Calu3 (cell line): ENCODE data around the gene OR6C76. TPM values are rescaled to one million over a fixed set of nuclear protein-coding genes. Genes with fewer than 3 reads are reported as not detected.
"Not testable (repeated sequence)": the region's sequence is repeated elsewhere in the genome, so short reads cannot be mapped to it uniquely, and the experiment has no call there.

Experiments used
- BruUV-seq: library from RNA; stranded (reverse); fragments of 400-500 nt; replicated peaks from 2 replicates; lab custom pipeline; 2021; lab: Mats Ljungman, UMichigan
- CTCF ChIA-PET: fragments of 300-600 bp; sonication (Branson Sonifier 250); formaldehyde crosslinking; loops from one replicate; lab custom pipeline; 2022; ENCODE audit warnings: antibody characterized with exemption; lab: Charles Lee
- DNase-seq: peaks from one replicate; pipeline ENCODE4 v3.0.0; 2022
- H3K27ac Mint-ChIP-seq: one replicate; pipeline ENCODE4 v1.8.0; 2022; ENCODE audit warnings: mixed read lengths; ENCODE audit not compliant: unreplicated experiment
- H3K27me3 Mint-ChIP-seq: one replicate; pipeline ENCODE4 v1.8.0; 2022; ENCODE audit warnings: mixed read lengths; ENCODE audit not compliant: unreplicated experiment
- H3K36me3 Mint-ChIP-seq: one replicate; pipeline ENCODE4 v1.8.0; 2022; ENCODE audit warnings: mild to moderate bottlenecking, moderate library complexity, mixed read lengths; ENCODE audit not compliant: insufficient read depth, unreplicated experiment
- H3K4me1 Mint-ChIP-seq: one replicate; pipeline ENCODE4 v1.8.0; 2022; ENCODE audit warnings: mild to moderate bottlenecking, low read depth, mixed read lengths; ENCODE audit not compliant: unreplicated experiment
- H3K4me3 Mint-ChIP-seq: one replicate; pipeline ENCODE4 v1.8.0; 2022; ENCODE audit warnings: mild to moderate bottlenecking, low read depth, moderate library complexity, mixed read lengths; ENCODE audit not compliant: unreplicated experiment
- H3K9me3 Mint-ChIP-seq: one replicate; pipeline ENCODE4 v1.8.0; 2022; ENCODE audit warnings: low read depth, mixed read lengths; ENCODE audit not compliant: unreplicated experiment
- intact Hi-C: fragments of 100-400 bp; cut with micrococcal nuclease; formaldehyde crosslinking; loops from one replicate; pipeline ENCODE4 v1.10.0; 2022; ENCODE audit not compliant: unreplicated experiment
- total RNA-seq: library from RNA; stranded (reverse); gene quantifications from 2 replicates; pipeline ENCODE4 v1.2.3, GENCODE V29; 2022
- TF ChIP-seq, protein P1 (sequence below): fragments of 200-600 bp; IDR thresholded peaks from one replicate; pipeline ENCODE4 v1.8.0; 2022; ENCODE audit warnings: antibody characterized with exemption; ENCODE audit not compliant: unreplicated experiment

OR6C76 gene
- total RNA-seq, 1 experiment from 2014 or later = not detected

DNA sequence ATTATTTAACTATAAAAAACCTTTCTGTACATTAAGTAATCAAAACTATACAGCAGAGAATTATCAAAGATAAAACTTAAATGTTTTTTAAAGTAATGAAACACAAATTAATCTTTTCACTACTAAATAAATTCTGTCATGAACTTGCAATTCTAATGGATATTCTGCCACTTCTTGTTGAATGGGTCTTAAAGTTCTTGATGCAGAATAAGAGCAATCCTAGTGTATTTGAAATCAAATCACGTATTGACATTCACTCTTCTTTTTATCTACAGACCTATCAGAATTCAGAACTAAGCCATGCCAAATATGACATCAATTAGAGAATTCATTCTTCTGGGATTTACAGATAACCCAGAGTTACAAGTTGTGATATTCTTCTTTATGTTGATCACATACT lies 25.8 kb upstream of the OR6C76 start, which contains the start of gene OR6C65:
Gene OR6C65 (plus strand): TSS at position 301 of the 400 bp plus-strand sequence. CDS start 0 bp downstream, at position 301.
- BruUV-seq = no TSS peak
- DNase-seq = no peak
- no peak within 1 kb of the TSS for H3K27ac Mint-ChIP-seq
- TF ChIP-seq, protein P1, sequence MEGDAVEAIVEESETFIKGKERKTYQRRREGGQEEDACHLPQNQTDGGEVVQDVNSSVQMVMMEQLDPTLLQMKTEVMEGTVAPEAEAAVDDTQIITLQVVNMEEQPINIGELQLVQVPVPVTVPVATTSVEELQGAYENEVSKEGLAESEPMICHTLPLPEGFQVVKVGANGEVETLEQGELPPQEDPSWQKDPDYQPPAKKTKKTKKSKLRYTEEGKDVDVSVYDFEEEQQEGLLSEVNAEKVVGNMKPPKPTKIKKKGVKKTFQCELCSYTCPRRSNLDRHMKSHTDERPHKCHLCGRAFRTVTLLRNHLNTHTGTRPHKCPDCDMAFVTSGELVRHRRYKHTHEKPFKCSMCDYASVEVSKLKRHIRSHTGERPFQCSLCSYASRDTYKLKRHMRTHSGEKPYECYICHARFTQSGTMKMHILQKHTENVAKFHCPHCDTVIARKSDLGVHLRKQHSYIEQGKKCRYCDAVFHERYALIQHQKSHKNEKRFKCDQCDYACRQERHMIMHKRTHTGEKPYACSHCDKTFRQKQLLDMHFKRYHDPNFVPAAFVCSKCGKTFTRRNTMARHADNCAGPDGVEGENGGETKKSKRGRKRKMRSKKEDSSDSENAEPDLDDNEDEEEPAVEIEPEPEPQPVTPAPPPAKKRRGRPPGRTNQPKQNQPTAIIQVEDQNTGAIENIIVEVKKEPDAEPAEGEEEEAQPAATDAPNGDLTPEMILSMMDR = no peak
- CTCF ChIA-PET = no interaction called here
- peaks cover 12% of the 10 kb centered on the region for H3K27me3 Mint-ChIP-seq
- peaks cover 2% of the 10 kb centered on the region for H3K9me3 Mint-ChIP-seq
- H3K36me3 Mint-ChIP-seq = no peaks in the 10 kb centered on the region
- no peak within 1 kb of the TSS for H3K4me3 Mint-ChIP-seq
- H3K4me1 Mint-ChIP-seq = no peaks in the 10 kb centered on the region
- intact Hi-C loops = no loop called here

DNA sequence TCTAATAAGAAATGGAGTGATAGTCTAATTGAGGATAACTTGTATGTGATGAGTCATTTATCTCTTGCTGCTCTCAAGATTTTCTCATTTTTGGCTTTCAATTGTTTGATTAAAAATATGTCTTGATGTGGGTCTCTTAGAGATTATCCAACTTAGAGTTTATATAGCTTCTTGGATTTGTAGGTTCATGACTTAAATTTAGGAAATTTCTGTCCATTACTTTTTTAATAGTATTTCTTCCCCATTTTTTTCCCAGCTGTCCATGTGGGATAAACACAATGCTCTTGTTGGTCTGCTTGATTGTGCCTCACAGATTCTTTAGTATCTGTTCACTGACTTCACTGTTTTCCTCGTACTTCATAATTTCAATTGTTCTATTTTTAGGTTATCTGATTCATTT lies 18.2 kb upstream of the OR6C76 start:
- H3K4me3 Mint-ChIP-seq = no peak overlapping the region
- H3K36me3 Mint-ChIP-seq = no peaks in the 10 kb centered on the region
- H3K27me3 Mint-ChIP-seq = no peaks in the 10 kb centered on the region
- H3K9me3 Mint-ChIP-seq = peaks cover 2% of the 10 kb centered on the region
- TF ChIP-seq, protein P1 = no peak
- no peaks in the 10 kb centered on the region for H3K4me1 Mint-ChIP-seq
- DNase-seq = no peak
- intact Hi-C loops = loop anchor here (2.0 kb wide), 1 partner anchor 51 kb away; no protein-coding TSS in a partner anchor
- BruUV-seq = no TSS peak
- H3K27ac Mint-ChIP-seq = no peak overlapping the region
- CTCF ChIA-PET = no interaction called here

DNA sequence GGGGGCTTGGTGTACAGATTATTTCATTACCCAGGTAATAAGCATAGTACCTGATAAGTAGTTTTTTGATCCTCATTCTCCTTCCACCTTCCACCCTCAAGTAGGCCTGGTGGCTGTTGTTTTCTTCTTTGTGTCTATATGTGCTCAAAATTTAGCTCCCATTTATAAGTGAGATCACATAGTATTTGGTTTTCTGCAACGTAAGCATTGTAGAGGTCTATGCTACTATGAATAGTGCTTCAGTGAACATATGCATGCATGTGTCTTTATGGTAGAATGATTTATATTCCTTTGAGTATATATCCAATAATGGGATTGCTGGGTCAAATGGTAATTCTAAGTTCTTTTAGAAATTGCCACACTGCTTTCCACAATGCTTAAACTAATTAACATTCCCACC lies 16.9 kb upstream of the OR6C76 start:
- intact Hi-C loops, CTCF ChIA-PET: not testable (repeated sequence)

DNA sequence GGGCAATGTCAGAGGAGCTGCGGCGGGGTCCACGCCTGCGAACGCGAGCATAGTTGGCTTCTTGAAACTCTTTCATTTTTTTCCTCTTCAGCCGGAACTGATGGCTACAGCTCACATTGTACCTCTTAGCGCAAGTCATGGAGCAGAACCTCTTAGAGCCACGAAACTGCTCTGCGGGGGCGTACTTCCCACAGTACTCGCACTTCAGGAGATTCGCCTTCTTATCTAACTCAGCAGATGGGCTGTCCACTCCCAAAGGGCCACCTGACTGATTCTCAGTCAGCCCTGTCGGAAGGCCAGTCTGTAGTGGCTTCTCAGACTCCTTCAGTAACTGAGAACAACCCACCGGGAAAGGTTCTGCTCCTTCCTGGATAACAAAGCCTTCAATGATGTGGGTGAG lies 13.9 kb upstream of the OR6C76 start:
- peaks cover 18% of the 10 kb centered on the region for H3K27me3 Mint-ChIP-seq
- H3K4me1 Mint-ChIP-seq, CTCF ChIA-PET, intact Hi-C loops, H3K4me3 Mint-ChIP-seq, H3K9me3 Mint-ChIP-seq, DNase-seq, H3K27ac Mint-ChIP-seq, BruUV-seq, H3K36me3 Mint-ChIP-seq: not testable (repeated sequence)

More for the DNA sequence above, 16.9 kb upstream of the OR6C76 start:
- not testable (repeated sequence) for H3K9me3 Mint-ChIP-seq, H3K27me3 Mint-ChIP-seq, H3K36me3 Mint-ChIP-seq, DNase-seq, H3K4me1 Mint-ChIP-seq, BruUV-seq, H3K27ac Mint-ChIP-seq, H3K4me3 Mint-ChIP-seq

DNA sequence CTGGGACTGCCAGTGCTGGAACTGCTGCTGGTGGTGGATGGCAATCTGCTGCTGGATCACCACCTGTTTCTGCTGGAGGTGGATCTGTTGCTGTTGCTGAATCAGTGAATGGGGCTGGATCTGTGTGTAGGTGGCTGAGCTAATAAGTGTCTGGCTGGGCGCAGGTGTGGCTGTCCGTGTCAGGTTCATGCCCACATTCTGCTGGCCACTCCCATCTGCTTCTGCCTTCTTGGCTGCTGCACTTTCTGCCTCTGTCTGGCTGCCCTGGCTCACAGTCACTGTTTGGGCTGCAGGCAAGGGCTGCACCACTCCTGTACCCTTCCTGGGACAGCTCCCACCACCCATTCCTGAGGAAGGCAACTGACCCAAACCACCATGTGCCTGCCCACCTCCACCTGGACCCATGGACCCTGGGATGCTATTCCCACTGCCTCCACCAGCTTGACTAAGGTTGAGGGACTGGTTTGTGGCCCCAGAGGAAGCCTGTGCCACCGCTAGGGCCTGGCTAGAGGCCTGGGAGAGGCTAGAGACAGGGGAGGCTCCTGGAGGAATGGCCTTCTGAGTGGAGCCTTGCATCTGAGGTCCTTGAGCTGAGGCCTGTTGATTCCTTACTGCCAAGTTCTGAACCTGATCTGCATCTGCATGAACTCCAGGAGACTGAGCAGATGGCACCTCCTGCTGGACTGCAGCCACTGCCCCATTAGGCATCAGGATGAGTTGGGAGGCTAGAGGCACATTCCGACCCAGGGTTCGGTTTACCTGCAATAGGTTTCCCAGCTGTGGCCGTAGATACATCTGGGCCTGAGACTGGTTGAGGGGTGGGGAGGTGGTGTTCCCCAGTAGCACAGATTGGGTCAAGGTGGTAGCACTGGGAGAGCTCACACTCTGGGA lies 12.3 kb upstream of the OR6C76 start:
- BruUV-seq, H3K36me3 Mint-ChIP-seq, DNase-seq, H3K9me3 Mint-ChIP-seq, H3K4me1 Mint-ChIP-seq, H3K4me3 Mint-ChIP-seq, intact Hi-C loops, CTCF ChIA-PET, H3K27ac Mint-ChIP-seq: not testable (repeated sequence)
- peaks cover 18% of the 10 kb centered on the region for H3K27me3 Mint-ChIP-seq

DNA sequence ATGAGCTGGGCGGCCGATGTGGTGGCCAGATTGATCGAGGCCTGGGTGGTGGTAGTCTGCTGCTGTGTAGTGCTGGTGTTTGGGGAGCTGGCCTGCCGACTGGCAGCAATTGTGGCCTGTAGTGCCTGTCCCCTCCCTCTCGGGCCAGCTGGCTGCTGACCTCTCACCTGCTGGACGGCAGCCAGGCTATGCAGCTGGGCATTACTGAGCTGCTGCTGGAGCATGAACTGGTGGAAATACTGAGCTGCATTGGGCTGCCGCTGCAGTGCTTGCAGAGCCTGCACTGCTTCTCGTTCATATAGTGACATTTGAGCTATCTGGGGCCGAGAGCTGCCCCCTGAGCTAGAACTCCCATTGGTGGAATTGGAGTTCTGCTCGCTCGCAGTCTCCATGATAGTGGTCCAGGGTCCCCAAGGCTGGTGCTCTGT lies 11.6 kb upstream of the OR6C76 start:
- BruUV-seq, H3K36me3 Mint-ChIP-seq, H3K9me3 Mint-ChIP-seq, H3K27ac Mint-ChIP-seq, H3K4me1 Mint-ChIP-seq, CTCF ChIA-PET, DNase-seq, H3K4me3 Mint-ChIP-seq, intact Hi-C loops: not testable (repeated sequence)
- H3K27me3 Mint-ChIP-seq = peaks cover 18% of the 10 kb centered on the region

DNA sequence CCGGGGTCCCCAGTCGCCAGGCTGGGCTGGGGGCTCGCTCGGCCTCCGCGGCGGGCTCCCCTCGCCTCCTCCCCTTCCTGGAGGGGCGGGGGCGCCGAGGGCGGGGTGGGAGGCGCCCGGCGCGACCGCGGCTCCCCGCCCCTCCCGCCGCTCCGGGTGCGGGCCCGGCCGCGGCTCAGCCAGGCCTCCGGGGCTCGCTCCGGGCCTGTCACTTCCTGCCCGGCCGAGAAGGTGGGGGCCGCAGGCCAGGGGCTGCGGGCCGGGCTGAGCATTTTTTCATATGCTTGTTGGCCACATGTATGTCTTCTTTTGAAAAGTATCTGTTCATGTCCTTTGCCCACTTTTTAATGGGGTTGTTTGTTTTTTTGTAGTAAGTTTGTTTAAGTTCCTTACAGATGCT lies 11.2 kb upstream of the OR6C76 start:
- CTCF ChIA-PET = not testable (repeated sequence)

More for the DNA sequence above, 11.2 kb upstream of the OR6C76 start:
- intact Hi-C loops, DNase-seq, H3K9me3 Mint-ChIP-seq, BruUV-seq, H3K36me3 Mint-ChIP-seq, H3K4me1 Mint-ChIP-seq, H3K27ac Mint-ChIP-seq: not testable (repeated sequence)
- peak overlapping the region; percentile 25 for H3K4me3 Mint-ChIP-seq
- H3K27me3 Mint-ChIP-seq = peaks cover 18% of the 10 kb centered on the region
